GM19372 (cell line): ENCODE results near the gene OAS3.

Experiments
- ATAC-seq: cut with Tn5 transposase; IDR thresholded peaks from one replicate; pipeline ENCODE4 v1.9.1; 2021; ENCODE audit warnings: mild to moderate bottlenecking, low read depth, moderate library complexity; ENCODE audit not compliant: unreplicated experiment

The OAS3 gene

GRCh38 chr12:113007166-113007565, 68.9 kb downstream of the OAS3 start:
- no peak for ATAC-seq

DNA sequence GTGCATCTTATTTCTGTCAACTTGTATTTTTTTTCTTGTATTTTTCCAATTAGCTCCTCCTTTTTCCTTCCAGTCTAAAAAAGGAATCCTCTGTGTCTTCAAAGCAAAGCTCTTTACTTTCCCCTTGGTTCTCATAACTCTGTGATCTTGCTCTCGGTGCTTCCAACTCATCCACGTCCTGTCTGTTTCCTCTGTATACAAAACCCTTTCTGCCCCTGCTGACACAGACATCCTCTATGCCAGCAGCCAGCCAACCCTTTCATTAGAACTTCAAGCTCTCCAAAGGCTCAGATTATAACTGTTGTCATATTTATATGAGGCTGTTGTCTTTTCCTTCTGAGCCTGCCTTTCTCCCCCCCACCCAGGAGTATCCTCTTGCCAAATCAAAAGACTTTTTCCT, 72.4 kb downstream of the OAS3 start:
- no peak for ATAC-seq

DNA sequence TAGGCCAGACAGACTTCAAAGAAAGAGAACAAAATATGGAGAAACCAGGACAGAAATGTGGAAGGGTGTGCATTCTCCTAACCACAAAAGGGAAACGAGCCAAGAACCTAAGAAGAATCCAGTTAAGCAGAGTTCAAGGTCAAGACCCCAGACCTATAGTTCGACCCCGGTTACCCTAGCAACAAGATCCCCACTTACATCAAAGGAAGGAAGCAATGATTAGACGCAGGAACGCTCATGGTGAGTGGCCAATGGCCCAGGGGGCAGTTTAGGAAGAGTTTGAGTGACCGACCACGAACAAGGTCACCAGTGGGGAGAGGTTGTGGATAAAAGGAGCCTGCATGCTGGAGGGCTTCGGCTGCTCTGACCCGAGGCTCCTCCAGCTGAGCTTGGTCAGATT, 76.3 kb downstream of the OAS3 start:
- ATAC-seq, result no peak

DNA sequence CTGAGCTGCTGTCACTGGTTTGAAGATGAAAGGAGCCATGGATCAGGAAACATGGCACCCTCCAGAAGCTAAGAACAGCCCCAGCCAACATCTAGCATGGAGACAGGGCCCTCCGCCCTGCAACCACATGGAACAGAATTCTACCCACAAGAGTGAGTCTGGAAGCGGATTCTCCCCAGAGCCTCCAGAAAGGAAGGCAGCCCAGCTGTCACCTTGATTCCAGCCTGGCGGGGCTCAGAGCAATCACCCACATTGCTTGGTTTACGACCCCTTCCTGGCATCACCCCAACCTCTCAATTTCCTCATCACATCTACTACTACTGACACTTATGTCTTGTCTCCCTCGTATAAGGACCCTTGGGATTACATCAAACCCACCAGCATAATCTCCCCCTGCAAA, 78.5 kb downstream of the OAS3 start:
- no peak for ATAC-seq

DNA sequence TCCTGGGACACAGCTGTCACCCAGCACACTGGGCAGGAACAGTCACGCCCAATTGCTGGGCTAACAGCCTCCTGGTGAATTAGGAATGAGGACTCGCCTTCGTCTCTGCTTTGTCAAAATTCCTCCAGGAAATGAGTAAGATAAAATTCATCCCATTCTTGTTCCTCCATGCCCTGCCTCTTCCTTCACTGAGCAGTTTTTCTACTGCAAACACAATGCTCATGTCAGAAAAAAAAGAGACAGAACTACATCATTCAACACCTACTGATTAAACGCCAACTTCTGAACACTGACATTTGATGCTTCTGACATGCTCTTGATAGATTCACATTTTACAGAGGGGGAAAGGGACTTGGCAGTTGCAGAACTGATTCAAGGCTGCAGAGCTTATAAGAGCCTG, 80.8 kb downstream of the OAS3 start:
- ATAC-seq, result no peak

- no peak for ATAC-seq
These were observed 83.2 kb downstream of the OAS3 start for GRCh38 chr12:113021500-113021899.
